ENCODE measurements around the gene PDCD6IP. TPM values are rescaled to one million over a fixed set of nuclear protein-coding genes. Genes with fewer than 3 reads are reported as not detected.

PDCD6IP gene
- total RNA-seq, 2 donors from 2014 or later = 40.5 to 104 TPM

- Histone ChIP-seq H3K36me3 (replicated peaks in 1 of 2; ENCODE audit: insufficient read depth in 1 of 2, low read depth in 2 of 2) (no peaks in the 10 kb centered on the region), H3K4me3 (no peak overlapping the region), H3K27me3 (no peaks in the 10 kb centered on the region), H3K4me1 (no peaks in the 10 kb centered on the region), H3K9me3 (no peaks in the 10 kb centered on the region), H3K27ac (no peak overlapping the region)
- DNase-seq = no peak
- 64 to 68% methylated on average over 4 of the region's 4 CpGs for WGBS, 2 donors
- no peak for ATAC-seq
- intact Hi-C loops (cut with DNase I) = no loop called here
- TF ChIP-seq CTCF (IDR thresholded peaks at IDR 0.05) = no peak
- TF ChIP-seq POLR2A (IDR thresholded peaks at IDR 0.05) = no peak
Measured at GRCh38 chr3:33911525-33912322, 113.3 kb downstream of the PDCD6IP start.

- no peak overlapping the region for H3K27ac ChIP-seq
- no peaks in the 10 kb centered on the region for H3K9me3 ChIP-seq
- H3K27me3 ChIP-seq = no peaks in the 10 kb centered on the region
- H3K4me3 ChIP-seq = no peak overlapping the region
- no peak for ATAC-seq
- intact Hi-C loops (cut with DNase I) = no loop called here
- WGBS, 2 donors = 66 to 72% methylated on average over 2 of the region's 2 CpGs
- no peak for DNase-seq
- TF ChIP-seq POLR2A (IDR thresholded peaks at IDR 0.05) = no peak
- no peak for TF ChIP-seq CTCF (IDR thresholded peaks at IDR 0.05)
- no peaks in the 10 kb centered on the region for H3K4me1 ChIP-seq
- H3K36me3 ChIP-seq (replicated peaks in 1 of 2; ENCODE audit: insufficient read depth in 1 of 2, low read depth in 2 of 2) = no peaks in the 10 kb centered on the region
Measured at GRCh38 chr3:33914212-33914611, 115.8 kb downstream of the PDCD6IP start.

GRCh38 chr3:33914731-33915379 is 116.4 kb downstream of the PDCD6IP start:
- no peaks in the 10 kb centered on the region for H3K4me1 ChIP-seq
- no peak for DNase-seq
- no peak overlapping the region for H3K27ac ChIP-seq
- no peaks in the 10 kb centered on the region for H3K9me3 ChIP-seq
- WGBS, 2 donors = 56 to 59% methylated on average over 8 to 12 of the region's 12 CpGs
- no peak overlapping the region for H3K4me3 ChIP-seq
- ATAC-seq = no peak
- H3K27me3 ChIP-seq = no peaks in the 10 kb centered on the region
- no peak for TF ChIP-seq CTCF (IDR thresholded peaks at IDR 0.05)
- TF ChIP-seq POLR2A (IDR thresholded peaks at IDR 0.05) = no peak
- intact Hi-C loops (cut with DNase I) = no loop called here
- H3K36me3 ChIP-seq (replicated peaks in 1 of 2; ENCODE audit: insufficient read depth in 1 of 2, low read depth in 2 of 2) = no peaks in the 10 kb centered on the region

- no peak for TF ChIP-seq CTCF (IDR thresholded peaks at IDR 0.05)
- DNase-seq = peak in 1 of 4 donors; percentile 4
- Histone ChIP-seq H3K27me3 (no peaks in the 10 kb centered on the region), H3K36me3 (replicated peaks in 1 of 2; ENCODE audit: insufficient read depth in 1 of 2, low read depth in 2 of 2) (no peaks in the 10 kb centered on the region), H3K4me3 (no peak overlapping the region), H3K27ac (no peak overlapping the region), H3K9me3 (no peaks in the 10 kb centered on the region), H3K4me1 (no peaks in the 10 kb centered on the region)
- intact Hi-C loops (cut with DNase I) = no loop called here
- 39 to 44% methylated on average over 9 of the region's 9 CpGs for WGBS, 2 donors
- no peak for ATAC-seq
Measured at GRCh38 chr3:33915796-33916546, 117.5 kb downstream of the PDCD6IP start.

Measured in body of pancreas (tissue), 4 donors.